CD4-positive, alpha-beta T cell (primary cell): Measurements from ENCODE around the gene FOXE3. TPM values are rescaled to one million over a fixed set of nuclear protein-coding genes. Genes with fewer than 3 reads are reported as not detected.

Experiments
- ATAC-seq: fragments of 200-7000 bp; cut with Tn5 transposase; one replicate; pipeline ENCODE4 v1.10.0; 2022; ENCODE audit warnings: mild to moderate bottlenecking; ENCODE audit not compliant: poor library complexity
- CTCF ChIA-PET: fragments of 350-600 bp; sonication (Branson Sonifier 250); formaldehyde crosslinking; loops from one replicate; lab custom pipeline; 2021; ENCODE audit warnings: antibody characterized with exemption, inconsistent platforms; lab: Charles Lee
- POLR2A ChIA-PET: fragments of 350-600 bp; sonication (Branson Sonifier 250); formaldehyde crosslinking; loops from one replicate; lab custom pipeline; 2021; ENCODE audit warnings: antibody characterized with exemption, inconsistent platforms; lab: Charles Lee
- DNase-seq, 14 experiments: peaks; one replicate each; pipeline ENCODE4 v3.0.0-alpha.2; 2013 to 2020; ENCODE audit warnings: mixed read lengths in 2 of 14
- H3K27ac ChIP-seq, 2 donors: one replicate each; pipeline versions ENCODE4 v1.5.1 to v1.7.0; 2013; ENCODE audit warnings: low read length in 2 of 2, low read depth in 1 of 2, mild to moderate bottlenecking in 1 of 2
- H3K27me3 ChIP-seq, 2 experiments: 1 replicate in 1 of 2; 2 replicates in 1 of 2; pipeline versions ENCODE4 v1.6.1 to v1.7.0; 2013; ENCODE audit warnings: low read length in 2 of 2, control low read depth in 1 of 2, mild to moderate bottlenecking in 1 of 2, moderate library complexity in 1 of 2; ENCODE audit not compliant: insufficient read depth in 2 of 2, control insufficient read depth in 1 of 2
- H3K36me3 ChIP-seq: one replicate; pipeline ENCODE4 v1.6.1; 2013; ENCODE audit warnings: low read length, control low read depth; ENCODE audit not compliant: insufficient read depth
- H3K4me1 ChIP-seq: one replicate; pipeline ENCODE4 v1.6.1; 2013; ENCODE audit warnings: low read length, control low read depth; ENCODE audit not compliant: insufficient read depth
- H3K4me3 ChIP-seq: one replicate; pipeline ENCODE4 v1.5.1; 2013; ENCODE audit warnings: mild to moderate bottlenecking, low read length, moderate library complexity
- H3K9me3 ChIP-seq, 2 experiments: 1 replicate in 1 of 2; 2 replicates in 1 of 2; pipeline versions ENCODE4 v1.6.1 to v1.7.0; 2013; ENCODE audit warnings: low read length in 2 of 2, mild to moderate bottlenecking in 2 of 2, control low read depth in 1 of 2, moderate library complexity in 1 of 2; ENCODE audit not compliant: control insufficient read depth in 1 of 2, insufficient read depth in 1 of 2
- H3K27ac Mint-ChIP-seq: one replicate; pipeline ENCODE4 v1.8.0; 2020; ENCODE audit warnings: mixed read lengths
- H3K27me3 Mint-ChIP-seq: one replicate; pipeline ENCODE4 v1.8.0; 2021; ENCODE audit warnings: mixed read lengths
- H3K36me3 Mint-ChIP-seq: one replicate; pipeline ENCODE4 v1.8.0; 2021; ENCODE audit warnings: low read depth, mixed read lengths
- H3K4me1 Mint-ChIP-seq: one replicate; pipeline ENCODE4 v1.8.0; 2021; ENCODE audit warnings: low read depth, mixed read lengths
- H3K4me3 Mint-ChIP-seq: one replicate; pipeline ENCODE4 v1.8.0; 2020; ENCODE audit warnings: mild to moderate bottlenecking, mixed read lengths
- H3K9me3 Mint-ChIP-seq: one replicate; pipeline ENCODE4 v1.8.0; 2020; ENCODE audit warnings: mixed read lengths
- intact Hi-C, 2 experiments: fragments of 100-400 bp; cut with DNase I in 1 of 2; cut with micrococcal nuclease in 1 of 2; formaldehyde crosslinking; loops; one replicate each; pipeline versions ENCODE4 v1.15.1 to v1.9.0; 2023 to 2025; cut with DNase I, micrococcal nuclease
- total RNA-seq, 174 experiments: library from RNA in 2 of 174; stranded (reverse) in 2 of 174; gene quantifications; one replicate each; pipeline ENCODE4 v1.2.3 and lab custom pipeline; 2021 to 2026
- TF ChIP-seq, protein P1 (sequence below): fragments of 200-600 bp; IDR thresholded peaks from one replicate; pipeline ENCODE4 v1.8.0; 2022; ENCODE audit warnings: antibody characterized with exemption, mild to moderate bottlenecking

FOXE3 gene
- total RNA-seq, 2 experiments from 2014 or later = not detected

DNA sequence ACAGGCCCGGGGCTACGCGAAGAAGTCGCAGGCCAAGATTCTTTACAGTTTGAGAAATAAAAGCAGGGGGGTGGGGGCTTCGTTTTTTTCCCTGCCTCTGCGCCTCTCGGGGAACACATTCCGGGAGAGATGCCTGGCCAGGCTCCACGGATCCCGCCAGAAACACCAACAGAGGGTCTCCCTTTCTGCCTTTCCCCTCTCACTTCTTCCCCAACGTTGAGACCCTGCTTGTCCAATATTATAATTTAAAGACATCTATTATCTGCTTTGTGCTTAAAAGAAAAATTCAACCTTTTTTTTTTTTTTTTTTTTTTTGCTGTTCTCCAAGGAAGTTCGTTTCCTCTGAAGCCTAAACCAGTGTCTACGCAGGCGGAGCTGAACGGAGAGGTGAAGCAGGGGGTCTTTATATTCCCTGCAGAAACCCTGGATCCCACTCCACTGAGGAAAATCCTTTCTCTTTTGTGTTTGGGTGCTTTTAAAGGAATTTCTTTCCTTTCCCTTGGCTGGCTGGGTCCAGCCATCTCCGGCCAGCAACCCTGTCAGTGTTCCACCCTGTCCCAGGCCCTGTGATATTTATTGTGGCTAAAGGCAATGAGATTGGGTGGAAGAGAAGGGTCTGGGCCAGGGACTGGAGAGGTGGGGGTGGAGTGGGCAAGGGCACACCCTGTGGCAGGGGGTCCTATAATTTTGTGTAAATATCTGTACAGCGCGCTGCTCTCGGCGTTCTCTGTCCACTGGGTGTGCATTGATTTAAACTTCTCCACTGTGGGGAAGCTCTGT lies 23.9 kb downstream of the FOXE3 start:
- TF ChIP-seq, protein P1, sequence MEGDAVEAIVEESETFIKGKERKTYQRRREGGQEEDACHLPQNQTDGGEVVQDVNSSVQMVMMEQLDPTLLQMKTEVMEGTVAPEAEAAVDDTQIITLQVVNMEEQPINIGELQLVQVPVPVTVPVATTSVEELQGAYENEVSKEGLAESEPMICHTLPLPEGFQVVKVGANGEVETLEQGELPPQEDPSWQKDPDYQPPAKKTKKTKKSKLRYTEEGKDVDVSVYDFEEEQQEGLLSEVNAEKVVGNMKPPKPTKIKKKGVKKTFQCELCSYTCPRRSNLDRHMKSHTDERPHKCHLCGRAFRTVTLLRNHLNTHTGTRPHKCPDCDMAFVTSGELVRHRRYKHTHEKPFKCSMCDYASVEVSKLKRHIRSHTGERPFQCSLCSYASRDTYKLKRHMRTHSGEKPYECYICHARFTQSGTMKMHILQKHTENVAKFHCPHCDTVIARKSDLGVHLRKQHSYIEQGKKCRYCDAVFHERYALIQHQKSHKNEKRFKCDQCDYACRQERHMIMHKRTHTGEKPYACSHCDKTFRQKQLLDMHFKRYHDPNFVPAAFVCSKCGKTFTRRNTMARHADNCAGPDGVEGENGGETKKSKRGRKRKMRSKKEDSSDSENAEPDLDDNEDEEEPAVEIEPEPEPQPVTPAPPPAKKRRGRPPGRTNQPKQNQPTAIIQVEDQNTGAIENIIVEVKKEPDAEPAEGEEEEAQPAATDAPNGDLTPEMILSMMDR = no peak
- peaks cover 45% of the 10 kb centered on the region for H3K4me1 ChIP-seq
- no peak for DNase-seq
- no peak overlapping the region for H3K27ac ChIP-seq
- peaks cover 6 to 23% of the 10 kb centered on the region in 2 experiments for H3K9me3 ChIP-seq
- ChIA-PET CTCF (no interaction called here), POLR2A (no interaction called here)
- peaks cover 54 to 61% of the 10 kb centered on the region in 2 experiments for H3K27me3 ChIP-seq
- no peak overlapping the region for H3K4me3 ChIP-seq
- peaks cover 22% of the 10 kb centered on the region for H3K4me1 Mint-ChIP-seq
- H3K4me3 Mint-ChIP-seq = no peak overlapping the region
- peaks cover 20% of the 10 kb centered on the region for H3K27me3 Mint-ChIP-seq
- intact Hi-C loops = loop anchor here (5.0 to 10.0 kb wide), 4 partner anchors 125 to 715 kb away; partner anchors contain the start of gene STIL (in 2 of the 2)
- no peaks in the 10 kb centered on the region for H3K36me3 Mint-ChIP-seq
- H3K9me3 Mint-ChIP-seq = no peaks in the 10 kb centered on the region
- no peak overlapping the region for H3K27ac Mint-ChIP-seq
- ATAC-seq = no peak
- H3K36me3 ChIP-seq = no peaks in the 10 kb centered on the region

DNA sequence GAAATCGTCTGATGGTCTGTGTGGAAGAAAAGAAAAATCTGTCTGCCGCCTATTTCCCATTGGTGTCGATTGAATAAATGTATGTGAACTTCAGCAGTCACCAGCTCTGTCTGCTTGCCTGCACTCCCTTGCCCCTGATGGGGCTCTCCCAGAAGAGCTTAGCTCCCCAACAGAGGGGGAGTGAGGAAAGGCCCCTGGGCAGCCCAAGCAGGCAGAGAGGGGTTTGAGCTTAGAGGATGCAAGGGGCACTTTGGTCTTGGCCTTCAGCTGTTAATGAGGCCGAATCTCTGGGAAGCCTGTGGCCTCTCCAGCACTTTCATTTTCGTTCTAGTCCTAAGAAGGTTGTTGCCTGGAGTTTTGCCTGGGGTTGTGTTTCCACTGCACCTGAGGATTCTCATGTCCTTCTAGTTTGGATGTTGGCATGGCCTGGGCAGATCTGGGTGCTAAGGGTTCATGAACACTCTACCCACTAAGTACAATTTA lies 24.6 kb downstream of the FOXE3 start:
- Mint-ChIP-seq H3K27me3 (peaks cover 15% of the 10 kb centered on the region), H3K4me3 (no peak overlapping the region), H3K4me1 (peaks cover 26% of the 10 kb centered on the region), H3K27ac (no peak overlapping the region), H3K36me3 (no peaks in the 10 kb centered on the region), H3K9me3 (no peaks in the 10 kb centered on the region)
- TF ChIP-seq, protein P1 = no peak
- Histone ChIP-seq H3K27ac (no peak overlapping the region), H3K36me3 (no peaks in the 10 kb centered on the region), H3K4me1 (peaks cover 50% of the 10 kb centered on the region), H3K9me3 (peaks cover 6 to 29% of the 10 kb centered on the region in 2 experiments), H3K27me3 (peaks cover 60 to 67% of the 10 kb centered on the region in 2 experiments), H3K4me3 (no peak overlapping the region)
- ChIA-PET POLR2A (no interaction called here), CTCF (no interaction called here)
- ATAC-seq (no peak), DNase-seq (no peak)
- intact Hi-C loops = no loop called here

DNA sequence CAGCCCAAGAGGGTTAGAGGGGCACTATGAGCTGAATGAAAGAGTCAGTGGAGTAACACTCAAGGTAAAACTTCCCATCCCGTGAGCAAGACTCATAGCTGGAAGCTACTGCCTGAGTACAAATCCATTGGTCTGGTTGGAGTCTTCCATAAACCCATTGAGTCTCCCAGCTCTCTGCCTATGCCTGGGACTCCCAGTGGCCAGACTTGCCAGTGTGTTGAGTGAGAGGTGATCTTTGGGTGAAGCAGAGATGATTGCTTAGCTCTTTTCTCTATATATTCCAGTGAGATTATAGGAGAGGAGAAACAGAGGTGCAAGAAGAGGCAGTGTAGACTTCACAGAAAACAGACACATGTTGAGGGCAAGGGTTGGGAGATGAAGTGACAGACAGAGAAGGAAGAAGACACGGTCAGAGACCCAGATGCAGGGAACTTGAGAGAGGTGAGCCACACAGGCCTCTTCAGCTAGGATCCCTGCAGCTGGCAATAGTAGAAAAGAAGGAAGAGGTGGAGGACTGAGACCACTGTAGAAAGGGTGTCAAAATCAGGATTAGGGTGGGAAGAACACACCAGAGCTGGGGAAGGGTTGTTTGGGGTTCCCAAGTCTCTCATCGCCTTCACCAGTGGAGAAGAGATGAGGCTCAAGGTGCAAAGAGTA lies 25.5 kb downstream of the FOXE3 start:
- H3K9me3 Mint-ChIP-seq = no peaks in the 10 kb centered on the region
- POLR2A ChIA-PET = no interaction called here
- Histone ChIP-seq H3K4me1 (peaks cover 47% of the 10 kb centered on the region), H3K27me3 (peaks cover 69 to 77% of the 10 kb centered on the region in 2 experiments), H3K27ac (no peak overlapping the region), H3K4me3 (no peak overlapping the region), H3K9me3 (peaks cover 6 to 35% of the 10 kb centered on the region in 2 experiments), H3K36me3 (no peaks in the 10 kb centered on the region)
- ATAC-seq = no peak
- H3K27me3 Mint-ChIP-seq = peaks cover 8% of the 10 kb centered on the region
- CTCF ChIA-PET = interaction anchor here (0.8 kb wide), 1 partner anchor 284 kb away, joined by 3 read pairs; no protein-coding TSS in a partner anchor
- TF ChIP-seq, protein P1 = no peak
- H3K36me3 Mint-ChIP-seq = no peaks in the 10 kb centered on the region
- no peak overlapping the region for H3K27ac Mint-ChIP-seq
- peaks cover 19% of the 10 kb centered on the region for H3K4me1 Mint-ChIP-seq
- no peak overlapping the region for H3K4me3 Mint-ChIP-seq
- no peak for DNase-seq
- intact Hi-C loops = no loop called here
